ENCODE data around the gene MGAT5B. TPM values are rescaled to one million over a fixed set of nuclear protein-coding genes. Genes with fewer than 3 reads are reported as not detected.

MGAT5B gene
- total and polyA plus RNA-seq, 4 donors: 0.02 to 0.25 TPM; not detected in 2

DNA sequence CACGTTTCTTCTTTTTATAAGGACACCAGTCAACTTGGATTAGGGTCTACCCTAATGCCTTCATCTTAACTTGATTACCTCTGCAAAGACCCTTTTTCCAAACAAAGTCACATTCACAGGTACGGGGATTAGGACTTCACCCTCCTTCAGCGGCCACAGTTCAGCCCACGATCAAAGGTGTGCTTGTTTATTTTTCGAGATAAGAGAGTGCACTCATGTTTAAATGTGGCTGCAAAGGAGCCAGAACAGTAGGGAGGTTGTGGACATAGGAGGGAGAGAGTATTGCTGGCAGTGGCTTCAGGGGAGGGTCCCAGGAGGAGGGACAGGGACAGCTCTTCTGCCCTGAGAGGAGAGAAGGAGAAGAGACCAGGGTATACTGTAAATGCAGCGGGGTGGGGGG, 46.7 kb downstream of the MGAT5B start (continued):
- TF ChIP-seq, protein P1, sequence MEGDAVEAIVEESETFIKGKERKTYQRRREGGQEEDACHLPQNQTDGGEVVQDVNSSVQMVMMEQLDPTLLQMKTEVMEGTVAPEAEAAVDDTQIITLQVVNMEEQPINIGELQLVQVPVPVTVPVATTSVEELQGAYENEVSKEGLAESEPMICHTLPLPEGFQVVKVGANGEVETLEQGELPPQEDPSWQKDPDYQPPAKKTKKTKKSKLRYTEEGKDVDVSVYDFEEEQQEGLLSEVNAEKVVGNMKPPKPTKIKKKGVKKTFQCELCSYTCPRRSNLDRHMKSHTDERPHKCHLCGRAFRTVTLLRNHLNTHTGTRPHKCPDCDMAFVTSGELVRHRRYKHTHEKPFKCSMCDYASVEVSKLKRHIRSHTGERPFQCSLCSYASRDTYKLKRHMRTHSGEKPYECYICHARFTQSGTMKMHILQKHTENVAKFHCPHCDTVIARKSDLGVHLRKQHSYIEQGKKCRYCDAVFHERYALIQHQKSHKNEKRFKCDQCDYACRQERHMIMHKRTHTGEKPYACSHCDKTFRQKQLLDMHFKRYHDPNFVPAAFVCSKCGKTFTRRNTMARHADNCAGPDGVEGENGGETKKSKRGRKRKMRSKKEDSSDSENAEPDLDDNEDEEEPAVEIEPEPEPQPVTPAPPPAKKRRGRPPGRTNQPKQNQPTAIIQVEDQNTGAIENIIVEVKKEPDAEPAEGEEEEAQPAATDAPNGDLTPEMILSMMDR (IDR thresholded peaks at IDR 0.05; ENCODE audit: low read depth, low read length, missing input control): no peak
- TF ChIP-seq, protein P2, sequence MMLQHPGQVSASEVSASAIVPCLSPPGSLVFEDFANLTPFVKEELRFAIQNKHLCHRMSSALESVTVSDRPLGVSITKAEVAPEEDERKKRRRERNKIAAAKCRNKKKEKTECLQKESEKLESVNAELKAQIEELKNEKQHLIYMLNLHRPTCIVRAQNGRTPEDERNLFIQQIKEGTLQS (IDR thresholded peaks at IDR 0.05): no peak
- TF ChIP-seq HNF4G (IDR thresholded peaks at IDR 0.05): no peak

DNA sequence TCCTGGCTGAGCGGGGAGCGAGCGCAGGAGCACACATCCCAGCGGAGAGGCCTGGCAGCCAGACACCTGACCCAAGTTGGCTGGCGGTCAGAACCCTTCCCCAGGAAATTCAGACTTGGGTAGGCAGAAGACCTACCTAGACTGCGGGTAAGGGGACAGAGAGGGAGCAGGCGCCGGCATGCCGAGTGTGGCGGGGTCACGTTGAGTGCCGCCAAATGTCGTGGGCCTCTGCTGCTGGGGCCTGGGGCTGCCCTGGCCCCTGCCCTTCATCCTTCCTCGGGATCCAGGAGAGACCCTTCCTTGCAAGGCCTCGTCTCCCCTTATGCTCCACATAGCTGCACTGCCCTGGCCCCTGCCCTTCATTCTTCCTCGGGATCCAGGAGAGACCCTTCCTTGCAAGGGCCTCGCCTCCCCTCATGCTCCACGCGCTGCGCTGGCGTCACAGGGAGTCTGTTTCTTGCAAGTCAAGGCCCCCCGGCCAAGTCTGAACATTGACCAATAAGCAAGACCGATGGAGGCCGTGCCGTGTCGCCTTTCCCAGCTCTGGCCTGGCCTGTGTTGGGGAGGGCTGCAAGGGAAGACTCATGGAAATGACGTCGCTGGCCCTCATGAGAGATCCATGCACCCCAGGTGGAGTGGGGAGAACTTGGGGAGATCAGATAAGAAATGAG, 47.8 kb downstream of the MGAT5B start:
- H3K4me3 ChIP-seq (ENCODE audit: low read depth in 1 of 3, low read length in 3 of 3): no peak overlapping the region
- WGBS: 83% methylated on average over 28 of the region's 28 CpGs
- DNase-seq (ENCODE audit: low spot score): no peak

More for the DNA sequence above, 47.8 kb downstream of the MGAT5B start:
- Histone ChIP-seq H3K9ac (ENCODE audit: low read depth in 1 of 2, low read length in 2 of 2) (no peak overlapping the region), H3K9me3 (ENCODE audit: control insufficient read depth in 4 of 4, low read length in 3 of 4) (no peaks in the 10 kb centered on the region), H3K36me3 (ENCODE audit: control insufficient read depth in 4 of 4, insufficient read depth in 3 of 4, low read depth in 1 of 4, low read length in 3 of 4) (no peaks in the 10 kb centered on the region), H3K27ac (ENCODE audit: low read depth in 1 of 2, low read length in 2 of 2) (no peak overlapping the region), H3K4me1 (ENCODE audit: control insufficient read depth in 4 of 4, insufficient read depth in 4 of 4, low read length in 3 of 4) (no peaks in the 10 kb centered on the region), H3K27me3 (ENCODE audit: control insufficient read depth in 4 of 4, insufficient read depth in 4 of 4, low read length in 3 of 4) (peaks cover 0 to 3% (median 0%) of the 10 kb centered on the region in 4 donors)
- TF ChIP-seq NR2F2 (IDR thresholded peaks at IDR 0.05) (no peak), YY1 (IDR thresholded peaks at IDR 0.05) (no peak), GABPA (IDR thresholded peaks at IDR 0.05 in 1 of 2, conservative IDR thresholded peaks at IDR 0.05 in 1 of 2) (no peak), JUND (IDR thresholded peaks at IDR 0.05) (no peak), HNF4G (IDR thresholded peaks at IDR 0.05) (no peak), SP1 (IDR thresholded peaks at IDR 0.05) (no peak), RXRA (IDR thresholded peaks at IDR 0.05) (no peak), FOXA2 (IDR thresholded peaks at IDR 0.05) (no peak), FOXA1 (IDR thresholded peaks at IDR 0.05) (no peak), TAF1 (conservative IDR thresholded peaks at IDR 0.05) (no peak), EGR1 (IDR thresholded peaks at IDR 0.05; ENCODE audit: low read depth in 2 of 2) (no peak), RAD21 (IDR thresholded peaks at IDR 0.05) (no peak), HNF4A (conservative IDR thresholded peaks at IDR 0.05) (no peak)
- TF ChIP-seq, protein P2 (IDR thresholded peaks at IDR 0.05): no peak
- TF ChIP-seq, protein P3, sequence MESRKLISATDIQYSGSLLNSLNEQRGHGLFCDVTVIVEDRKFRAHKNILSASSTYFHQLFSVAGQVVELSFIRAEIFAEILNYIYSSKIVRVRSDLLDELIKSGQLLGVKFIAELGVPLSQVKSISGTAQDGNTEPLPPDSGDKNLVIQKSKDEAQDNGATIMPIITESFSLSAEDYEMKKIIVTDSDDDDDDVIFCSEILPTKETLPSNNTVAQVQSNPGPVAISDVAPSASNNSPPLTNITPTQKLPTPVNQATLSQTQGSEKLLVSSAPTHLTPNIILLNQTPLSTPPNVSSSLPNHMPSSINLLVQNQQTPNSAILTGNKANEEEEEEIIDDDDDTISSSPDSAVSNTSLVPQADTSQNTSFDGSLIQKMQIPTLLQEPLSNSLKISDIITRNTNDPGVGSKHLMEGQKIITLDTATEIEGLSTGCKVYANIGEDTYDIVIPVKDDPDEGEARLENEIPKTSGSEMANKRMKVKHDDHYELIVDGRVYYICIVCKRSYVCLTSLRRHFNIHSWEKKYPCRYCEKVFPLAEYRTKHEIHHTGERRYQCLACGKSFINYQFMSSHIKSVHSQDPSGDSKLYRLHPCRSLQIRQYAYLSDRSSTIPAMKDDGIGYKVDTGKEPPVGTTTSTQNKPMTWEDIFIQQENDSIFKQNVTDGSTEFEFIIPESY (IDR thresholded peaks at IDR 0.05): no peak
- TF ChIP-seq, protein P4, sequence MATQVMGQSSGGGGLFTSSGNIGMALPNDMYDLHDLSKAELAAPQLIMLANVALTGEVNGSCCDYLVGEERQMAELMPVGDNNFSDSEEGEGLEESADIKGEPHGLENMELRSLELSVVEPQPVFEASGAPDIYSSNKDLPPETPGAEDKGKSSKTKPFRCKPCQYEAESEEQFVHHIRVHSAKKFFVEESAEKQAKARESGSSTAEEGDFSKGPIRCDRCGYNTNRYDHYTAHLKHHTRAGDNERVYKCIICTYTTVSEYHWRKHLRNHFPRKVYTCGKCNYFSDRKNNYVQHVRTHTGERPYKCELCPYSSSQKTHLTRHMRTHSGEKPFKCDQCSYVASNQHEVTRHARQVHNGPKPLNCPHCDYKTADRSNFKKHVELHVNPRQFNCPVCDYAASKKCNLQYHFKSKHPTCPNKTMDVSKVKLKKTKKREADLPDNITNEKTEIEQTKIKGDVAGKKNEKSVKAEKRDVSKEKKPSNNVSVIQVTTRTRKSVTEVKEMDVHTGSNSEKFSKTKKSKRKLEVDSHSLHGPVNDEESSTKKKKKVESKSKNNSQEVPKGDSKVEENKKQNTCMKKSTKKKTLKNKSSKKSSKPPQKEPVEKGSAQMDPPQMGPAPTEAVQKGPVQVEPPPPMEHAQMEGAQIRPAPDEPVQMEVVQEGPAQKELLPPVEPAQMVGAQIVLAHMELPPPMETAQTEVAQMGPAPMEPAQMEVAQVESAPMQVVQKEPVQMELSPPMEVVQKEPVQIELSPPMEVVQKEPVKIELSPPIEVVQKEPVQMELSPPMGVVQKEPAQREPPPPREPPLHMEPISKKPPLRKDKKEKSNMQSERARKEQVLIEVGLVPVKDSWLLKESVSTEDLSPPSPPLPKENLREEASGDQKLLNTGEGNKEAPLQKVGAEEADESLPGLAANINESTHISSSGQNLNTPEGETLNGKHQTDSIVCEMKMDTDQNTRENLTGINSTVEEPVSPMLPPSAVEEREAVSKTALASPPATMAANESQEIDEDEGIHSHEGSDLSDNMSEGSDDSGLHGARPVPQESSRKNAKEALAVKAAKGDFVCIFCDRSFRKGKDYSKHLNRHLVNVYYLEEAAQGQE (IDR thresholded peaks at IDR 0.05): no peak
- TF ChIP-seq, protein P1 (IDR thresholded peaks at IDR 0.05; ENCODE audit: low read depth, low read length, missing input control): no peak
- TF ChIP-seq, protein P5, sequence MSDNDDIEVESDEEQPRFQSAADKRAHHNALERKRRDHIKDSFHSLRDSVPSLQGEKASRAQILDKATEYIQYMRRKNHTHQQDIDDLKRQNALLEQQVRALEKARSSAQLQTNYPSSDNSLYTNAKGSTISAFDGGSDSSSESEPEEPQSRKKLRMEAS (IDR thresholded peaks at IDR 0.05): no peak
